ENCODE measurements around the gene TMEM130. TPM values are rescaled to one million over a fixed set of nuclear protein-coding genes. Genes with fewer than 3 reads are reported as not detected.

The TMEM130 gene
- total and polyA plus RNA-seq, 9 of the 15 experiments (the other 6 are each of a cell fraction or from before 2014, with no cell fraction given) = 0.07 TPM; not detected in 8

DNA sequence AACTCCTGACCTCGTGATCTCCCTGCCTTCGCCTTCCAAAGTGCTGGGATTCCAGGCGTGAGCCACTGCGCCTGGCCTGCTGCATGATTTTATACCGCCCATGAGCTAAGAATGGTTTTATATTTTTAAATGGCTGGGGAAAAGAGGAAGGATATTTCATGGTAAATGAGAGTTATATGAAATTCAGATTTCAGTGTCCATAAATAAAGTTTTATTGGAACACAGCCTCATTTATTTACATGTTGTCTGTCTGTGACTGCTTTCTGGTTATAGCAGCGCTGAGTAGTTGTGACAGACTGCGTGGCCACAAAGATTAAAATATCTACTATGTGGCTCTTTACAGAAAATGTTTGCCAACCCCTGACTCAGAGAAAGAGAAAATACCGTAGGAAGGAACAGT is 10.7 kb upstream of the TMEM130 start (continued):
- TF ChIP-seq, protein P1, sequence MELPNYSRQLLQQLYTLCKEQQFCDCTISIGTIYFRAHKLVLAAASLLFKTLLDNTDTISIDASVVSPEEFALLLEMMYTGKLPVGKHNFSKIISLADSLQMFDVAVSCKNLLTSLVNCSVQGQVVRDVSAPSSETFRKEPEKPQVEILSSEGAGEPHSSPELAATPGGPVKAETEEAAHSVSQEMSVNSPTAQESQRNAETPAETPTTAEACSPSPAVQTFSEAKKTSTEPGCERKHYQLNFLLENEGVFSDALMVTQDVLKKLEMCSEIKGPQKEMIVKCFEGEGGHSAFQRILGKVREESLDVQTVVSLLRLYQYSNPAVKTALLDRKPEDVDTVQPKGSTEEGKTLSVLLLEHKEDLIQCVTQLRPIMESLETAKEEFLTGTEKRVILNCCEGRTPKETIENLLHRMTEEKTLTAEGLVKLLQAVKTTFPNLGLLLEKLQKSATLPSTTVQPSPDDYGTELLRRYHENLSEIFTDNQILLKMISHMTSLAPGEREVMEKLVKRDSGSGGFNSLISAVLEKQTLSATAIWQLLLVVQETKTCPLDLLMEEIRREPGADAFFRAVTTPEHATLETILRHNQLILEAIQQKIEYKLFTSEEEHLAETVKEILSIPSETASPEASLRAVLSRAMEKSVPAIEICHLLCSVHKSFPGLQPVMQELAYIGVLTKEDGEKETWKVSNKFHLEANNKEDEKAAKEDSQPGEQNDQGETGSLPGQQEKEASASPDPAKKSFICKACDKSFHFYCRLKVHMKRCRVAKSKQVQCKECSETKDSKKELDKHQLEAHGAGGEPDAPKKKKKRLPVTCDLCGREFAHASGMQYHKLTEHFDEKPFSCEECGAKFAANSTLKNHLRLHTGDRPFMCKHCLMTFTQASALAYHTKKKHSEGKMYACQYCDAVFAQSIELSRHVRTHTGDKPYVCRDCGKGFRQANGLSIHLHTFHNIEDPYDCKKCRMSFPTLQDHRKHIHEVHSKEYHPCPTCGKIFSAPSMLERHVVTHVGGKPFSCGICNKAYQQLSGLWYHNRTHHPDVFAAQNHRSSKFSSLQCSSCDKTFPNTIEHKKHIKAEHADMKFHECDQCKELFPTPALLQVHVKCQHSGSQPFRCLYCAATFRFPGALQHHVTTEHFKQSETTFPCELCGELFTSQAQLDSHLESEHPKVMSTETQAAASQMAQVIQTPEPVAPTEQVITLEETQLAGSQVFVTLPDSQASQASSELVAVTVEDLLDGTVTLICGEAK (IDR thresholded peaks at IDR 0.05) = peak; percentile 80
- TF ChIP-seq, protein P1 (CRISPR knock-in tag; IDR thresholded peaks at IDR 0.05) = 0 out of 2 replicates have a peak, but pooled peaks have one; percentile 18

Measured in K562 (cell line).